PC-9 (cell line): Measurements from ENCODE around the gene VWA5B1. TPM values are rescaled to one million over a fixed set of nuclear protein-coding genes. Genes with fewer than 3 reads are reported as not detected.

ENCODE experiments used
- BruUV-seq: library from RNA; stranded (reverse); fragments of 400-500 nt; replicated peaks from 2 replicates; lab custom pipeline; 2021; lab: Mats Ljungman, UMichigan
- CTCF ChIA-PET: fragments of 300-600 bp; sonication (Branson Sonifier 250); formaldehyde crosslinking; loops from one replicate; lab custom pipeline; 2022; ENCODE audit warnings: antibody characterized with exemption; lab: Charles Lee
- POLR2A ChIA-PET: fragments of 300-600 bp; sonication (Branson Sonifier 250); formaldehyde crosslinking; loops from one replicate; lab custom pipeline; 2022; ENCODE audit warnings: antibody characterized with exemption; ENCODE audit not compliant: unreplicated experiment; lab: Charles Lee
- DNase-seq, 2 experiments: peaks; one replicate each; pipeline versions ENCODE4 v3.0.0 to v3.0.0-alpha.2; 2015 to 2022; ENCODE audit warnings: mixed read lengths in 1 of 2
- H2AFZ ChIP-seq: fragments of 200-600 bp; sonication (generic); 2 replicates; pipeline ENCODE4 v1.8.1; 2017; ENCODE audit warnings: antibody characterized with exemption
- H3F3A ChIP-seq: fragments of 200-600 bp; sonication (generic); 2 replicates; pipeline ENCODE4 v1.8.1; 2017; ENCODE audit warnings: antibody characterized with exemption, mild to moderate bottlenecking, low read depth; ENCODE audit not compliant: insufficient read depth
- H3K27ac ChIP-seq: fragments of 200-600 bp; sonication (generic); 2 replicates; pipeline ENCODE4 v1.6.1; 2016; ENCODE audit warnings: mixed run types
- H3K27me3 ChIP-seq: fragments of 200-600 bp; sonication (generic); 2 replicates; pipeline ENCODE4 v1.6.1; 2016; ENCODE audit warnings: low read depth, mixed run types; ENCODE audit not compliant: insufficient read depth
- H3K36me3 ChIP-seq: fragments of 200-600 bp; sonication (generic); 2 replicates; pipeline ENCODE4 v1.6.1; 2016; ENCODE audit warnings: low read depth, mixed run types
- H3K4me1 ChIP-seq: fragments of 200-600 bp; sonication (generic); replicated peaks from 2 replicates; pipeline ENCODE4 v1.6.1; 2016; ENCODE audit warnings: mixed run types; ENCODE audit not compliant: insufficient read depth
- H3K4me2 ChIP-seq: fragments of 200-600 bp; sonication (generic); 2 replicates; pipeline ENCODE4 v1.6.1; 2017; ENCODE audit warnings: mixed run types
- H3K4me3 ChIP-seq: fragments of 200-600 bp; sonication (generic); 2 replicates; pipeline ENCODE4 v1.6.1; 2016; ENCODE audit warnings: mixed run types
- H3K79me2 ChIP-seq: fragments of 200-600 bp; sonication (generic); 2 replicates; pipeline ENCODE4 v1.6.1; 2017; ENCODE audit warnings: low read depth, mixed run types
- H3K9me2 ChIP-seq: fragments of 200-600 bp; sonication (generic); 2 replicates; pipeline ENCODE4 v1.8.1; 2017; ENCODE audit warnings: mild to moderate bottlenecking; ENCODE audit not compliant: insufficient read depth
- H3K9me3 ChIP-seq: fragments of 200-600 bp; sonication (generic); 2 replicates; pipeline ENCODE4 v1.8.1; 2016; ENCODE audit warnings: low read depth; ENCODE audit not compliant: insufficient read depth
- H4K20me1 ChIP-seq: fragments of 200-600 bp; sonication (generic); 2 replicates; pipeline ENCODE4 v1.8.1; 2017; ENCODE audit not compliant: insufficient read depth
- EZH2 ChIP-seq: fragments of 200-600 bp; sonication (generic); IDR thresholded peaks from 2 replicates; pipeline ENCODE4 v1.8.0; 2017; ENCODE audit warnings: antibody characterized with exemption, low read depth
- intact Hi-C: fragments of 100-400 bp; cut with micrococcal nuclease; formaldehyde crosslinking; loops from one replicate; pipeline ENCODE4 v1.10.0; 2022; ENCODE audit not compliant: unreplicated experiment
- total RNA-seq: library from RNA; stranded (reverse); gene quantifications from 2 replicates; pipeline ENCODE4 v1.2.3, GENCODE V29; 2021
- TF ChIP-seq, protein P1 (sequence below): fragments of 200-600 bp; sonication (generic); conservative IDR thresholded peaks from 2 replicates; pipeline ENCODE4 v1.6.1; 2017; ENCODE audit warnings: mixed run types, antibody characterized with exemption, mild to moderate bottlenecking, moderate library complexity

Gene VWA5B1
- total RNA-seq, 1 experiment from 2014 or later: not detected

DNA sequence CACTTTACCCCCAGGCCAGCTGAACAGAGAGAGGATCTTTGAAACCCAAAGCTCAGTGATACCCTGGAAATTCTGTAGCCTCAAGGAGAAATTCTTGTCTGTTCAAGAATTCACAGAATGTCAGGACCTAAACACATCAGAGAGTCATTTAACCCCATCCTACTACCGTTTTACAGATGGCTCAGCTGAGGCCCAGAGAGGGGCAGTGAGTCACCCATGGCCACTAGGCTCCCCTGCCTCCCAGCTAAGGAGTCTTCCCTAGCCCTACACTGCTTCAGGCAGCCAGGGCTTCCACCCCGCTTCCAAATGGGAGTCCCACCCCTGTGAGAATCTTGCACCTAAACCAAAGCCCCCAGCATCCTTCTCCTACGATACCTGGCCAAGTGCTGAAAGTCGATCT, 28.3 kb downstream of the VWA5B1 start:
- TF ChIP-seq, protein P1, sequence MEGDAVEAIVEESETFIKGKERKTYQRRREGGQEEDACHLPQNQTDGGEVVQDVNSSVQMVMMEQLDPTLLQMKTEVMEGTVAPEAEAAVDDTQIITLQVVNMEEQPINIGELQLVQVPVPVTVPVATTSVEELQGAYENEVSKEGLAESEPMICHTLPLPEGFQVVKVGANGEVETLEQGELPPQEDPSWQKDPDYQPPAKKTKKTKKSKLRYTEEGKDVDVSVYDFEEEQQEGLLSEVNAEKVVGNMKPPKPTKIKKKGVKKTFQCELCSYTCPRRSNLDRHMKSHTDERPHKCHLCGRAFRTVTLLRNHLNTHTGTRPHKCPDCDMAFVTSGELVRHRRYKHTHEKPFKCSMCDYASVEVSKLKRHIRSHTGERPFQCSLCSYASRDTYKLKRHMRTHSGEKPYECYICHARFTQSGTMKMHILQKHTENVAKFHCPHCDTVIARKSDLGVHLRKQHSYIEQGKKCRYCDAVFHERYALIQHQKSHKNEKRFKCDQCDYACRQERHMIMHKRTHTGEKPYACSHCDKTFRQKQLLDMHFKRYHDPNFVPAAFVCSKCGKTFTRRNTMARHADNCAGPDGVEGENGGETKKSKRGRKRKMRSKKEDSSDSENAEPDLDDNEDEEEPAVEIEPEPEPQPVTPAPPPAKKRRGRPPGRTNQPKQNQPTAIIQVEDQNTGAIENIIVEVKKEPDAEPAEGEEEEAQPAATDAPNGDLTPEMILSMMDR: no peak
- TF ChIP-seq EZH2: no peak
- Histone ChIP-seq H3K9me3 (no peaks in the 10 kb centered on the region), H3K4me2 (no peak overlapping the region), H2AFZ (no peak overlapping the region), H3K4me1 (no peaks in the 10 kb centered on the region), H3K27me3 (no peaks in the 10 kb centered on the region), H3K36me3 (no peaks in the 10 kb centered on the region), H3K27ac (no peak overlapping the region), H3K79me2 (no peaks in the 10 kb centered on the region), H3K4me3 (no peak overlapping the region), H3F3A (no peaks in the 10 kb centered on the region), H3K9me2 (no peaks in the 10 kb centered on the region), H4K20me1 (no peaks in the 10 kb centered on the region)
- no TSS peak for BruUV-seq
- ChIA-PET CTCF (no interaction called here), POLR2A (no interaction called here)
- DNase-seq: no peak
- intact Hi-C loops: no loop called here

DNA sequence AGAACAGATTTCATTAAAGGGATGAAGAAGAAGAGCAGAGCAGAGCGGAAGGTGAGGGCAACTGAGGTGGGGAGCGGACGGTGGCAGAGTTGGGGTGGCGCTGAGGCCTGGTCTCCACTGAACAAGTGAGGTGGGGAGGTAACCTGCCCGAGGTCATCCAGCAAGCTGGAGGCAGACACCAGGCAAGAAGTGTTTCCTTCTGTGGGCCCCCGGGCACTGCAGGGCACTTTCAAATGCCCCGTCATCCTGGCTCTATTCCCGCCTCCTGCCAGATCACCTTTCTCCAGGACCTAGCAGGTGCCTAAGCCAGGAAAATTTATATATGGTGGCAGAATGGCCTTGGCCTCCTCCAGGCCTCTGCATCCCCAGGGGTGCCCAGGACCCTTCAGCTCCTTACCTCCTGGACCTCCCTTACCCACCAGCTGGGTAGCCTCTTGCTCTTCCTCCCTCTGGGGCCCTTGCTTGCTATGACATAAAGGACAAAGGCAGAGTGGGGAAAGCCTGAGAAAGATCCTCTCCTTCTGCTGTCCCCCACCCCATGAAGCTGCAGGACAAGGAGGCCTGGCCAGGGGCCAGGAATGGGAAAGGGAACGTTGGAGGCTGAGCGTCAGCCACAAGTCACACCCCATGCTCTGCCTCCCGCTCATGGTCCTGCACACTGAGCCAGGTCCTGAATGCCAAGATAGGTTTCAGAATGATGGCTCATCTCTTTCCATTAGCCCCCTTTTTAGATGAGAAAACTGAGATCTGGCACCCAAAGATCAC, 29.0 kb downstream of the VWA5B1 start:
- no peak for TF ChIP-seq EZH2
- TF ChIP-seq, protein P1: no peak
- Histone ChIP-seq H2AFZ (no peak overlapping the region), H3K4me2 (no peak overlapping the region), H3K79me2 (no peaks in the 10 kb centered on the region), H4K20me1 (no peaks in the 10 kb centered on the region), H3K36me3 (no peaks in the 10 kb centered on the region), H3F3A (no peaks in the 10 kb centered on the region), H3K27me3 (no peaks in the 10 kb centered on the region), H3K27ac (no peak overlapping the region), H3K9me3 (no peaks in the 10 kb centered on the region), H3K9me2 (no peaks in the 10 kb centered on the region), H3K4me3 (no peak overlapping the region), H3K4me1 (no peaks in the 10 kb centered on the region)
- CTCF ChIA-PET: no interaction called here
- DNase-seq: no peak
- POLR2A ChIA-PET: no interaction called here
- no TSS peak for BruUV-seq
- intact Hi-C loops: no loop called here

DNA sequence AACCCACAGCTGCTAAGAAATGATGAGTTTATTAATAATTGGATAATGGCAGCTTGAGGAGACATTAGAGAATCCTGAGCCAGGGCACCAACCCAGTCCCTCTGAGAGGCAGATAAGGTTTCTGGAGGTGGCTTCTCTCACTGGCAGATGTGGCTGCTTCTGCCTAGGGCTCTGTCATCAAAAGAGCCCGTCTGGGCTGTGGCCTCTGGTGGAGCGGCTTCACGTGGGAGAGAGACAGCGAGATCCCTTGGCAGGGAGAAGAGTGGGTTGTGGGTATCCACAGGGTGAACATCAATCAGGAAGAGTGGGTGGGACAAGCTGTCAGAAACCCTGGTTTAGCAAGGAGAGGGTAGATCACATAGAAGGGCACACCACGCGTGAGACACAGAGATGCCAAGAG, 30.0 kb downstream of the VWA5B1 start:
- ChIA-PET CTCF (interaction anchor here (0.7 kb wide), 1 partner anchor 12 kb away, joined by 10 read pairs; no protein-coding TSS in a partner anchor), POLR2A (no interaction called here)
- Histone ChIP-seq H3K4me3 (no peak overlapping the region), H3K4me1 (no peaks in the 10 kb centered on the region), H3K36me3 (no peaks in the 10 kb centered on the region), H3K4me2 (no peak overlapping the region), H3K79me2 (no peaks in the 10 kb centered on the region), H3K27ac (no peak overlapping the region), H3F3A (no peaks in the 10 kb centered on the region), H4K20me1 (no peaks in the 10 kb centered on the region), H3K9me2 (no peaks in the 10 kb centered on the region), H2AFZ (no peak overlapping the region), H3K27me3 (no peaks in the 10 kb centered on the region), H3K9me3 (no peaks in the 10 kb centered on the region)
- no peak for DNase-seq
- intact Hi-C loops: no loop called here
- BruUV-seq: no TSS peak
- TF ChIP-seq EZH2: no peak
- TF ChIP-seq, protein P1: no peak
